HEK293T (cell line): Measurements from ENCODE around the gene GPR160.

Source experiments
- ARNT ChIP-seq: fragments of 450-650 bp; IDR thresholded peaks from 2 replicates; pipeline ENCODE4 v1.6.1; 2017; ENCODE audit warnings: mild to moderate bottlenecking
- BHLHE40 ChIP-seq: fragments of 450-650 bp; IDR thresholded peaks from 2 replicates; pipeline ENCODE4 v1.6.1; 2016; ENCODE audit warnings: mild to moderate bottlenecking, moderate library complexity, borderline replicate concordance
- CTBP1 ChIP-seq: fragments of 450-650 bp; IDR thresholded peaks from 2 replicates; pipeline ENCODE4 v1.6.1; 2016; ENCODE audit warnings: borderline replicate concordance
- ELF4 ChIP-seq: fragments of 450-650 bp; IDR thresholded peaks from 2 replicates; pipeline ENCODE4 v1.6.1; 2017; ENCODE audit warnings: antibody characterized with exemption
- FOXA1 ChIP-seq: fragments of 450-650 bp; IDR thresholded peaks from 2 replicates; pipeline ENCODE4 v1.6.1; 2016; ENCODE audit warnings: mild to moderate bottlenecking
- FOXK2 ChIP-seq: fragments of 450-650 bp; IDR thresholded peaks from 2 replicates; pipeline ENCODE4 v1.6.1; 2016; ENCODE audit warnings: mild to moderate bottlenecking
- FOXM1 ChIP-seq: fragments of 450-650 bp; IDR thresholded peaks from 2 replicates; pipeline ENCODE4 v1.6.1; 2017; ENCODE audit warnings: mild to moderate bottlenecking, borderline replicate concordance
- HDGF ChIP-seq: fragments of 450-650 bp; IDR thresholded peaks from 2 replicates; pipeline ENCODE4 v1.6.1; 2017; ENCODE audit warnings: antibody characterized with exemption, borderline replicate concordance
- L3MBTL2 ChIP-seq: fragments of 450-650 bp; conservative IDR thresholded peaks from 2 replicates; pipeline ENCODE4 v1.6.1; 2016; ENCODE audit warnings: mild to moderate bottlenecking
- LEF1 ChIP-seq: fragments of 450-650 bp; IDR thresholded peaks from 2 replicates; pipeline ENCODE4 v1.6.1; 2017; ENCODE audit warnings: mild to moderate bottlenecking, borderline replicate concordance
- PKNOX1 ChIP-seq: fragments of 450-650 bp; IDR thresholded peaks from 2 replicates; pipeline ENCODE4 v1.6.1; 2016
- SP1 ChIP-seq: fragments of 450-650 bp; IDR thresholded peaks from 2 replicates; pipeline ENCODE4 v1.6.1; 2017
- SUZ12 ChIP-seq: fragments of 450-650 bp; IDR thresholded peaks from 2 replicates; pipeline ENCODE4 v1.6.1; 2016; ENCODE audit warnings: mild to moderate bottlenecking
- TARDBP ChIP-seq: fragments of 450-650 bp; IDR thresholded peaks from 2 replicates; pipeline ENCODE4 v1.6.1; 2016

GRCh38 chr3:170022336-170022735 lies 15.5 kb upstream of the GPR160 start:
- TF ChIP-seq CTBP1 (no peak), SP1 (no peak), PKNOX1 (no peak), FOXK2 (no peak), L3MBTL2 (no peak), FOXM1 (no peak), FOXA1 (no peak), ELF4 (no peak), BHLHE40 (no peak), LEF1 (no peak), HDGF (no peak), SUZ12 (no peak), TARDBP (no peak), ARNT (no peak)
